BJ (cell line): Measurements from ENCODE around the gene TOM1L1. TPM values are rescaled to one million over a fixed set of nuclear protein-coding genes. Genes with fewer than 3 reads are reported as not detected.

ENCODE experiments used
- CTCF ChIA-PET: fragments of 350-600 bp; formaldehyde crosslinking; extraction: SDS; loops from one replicate; lab custom pipeline; 2021; ENCODE audit warnings: antibody characterized with exemption, inconsistent platforms; lab: Yijun Ruan, JAX
- POLR2A ChIA-PET: fragments of 300-600 bp; sonication (Branson Sonifier 250); formaldehyde crosslinking; extraction: SDS; loops from one replicate; lab custom pipeline; 2021; ENCODE audit warnings: antibody characterized with exemption; lab: Charles Lee
- DNase-seq: peaks from one replicate; pipeline ENCODE4 v3.0.0-alpha.2; 2011; ENCODE audit warnings: low read depth
- H3K27me3 ChIP-seq: 2 replicates; pipeline ENCODE4 v1.6.0; 2011; ENCODE audit warnings: low read length; ENCODE audit not compliant: control insufficient read depth, insufficient read depth
- H3K36me3 ChIP-seq: 2 replicates; pipeline ENCODE4 v1.5.1; 2011; ENCODE audit warnings: low read length; ENCODE audit not compliant: control insufficient read depth, insufficient read depth
- H3K4me3 ChIP-seq: 2 replicates; pipeline ENCODE4 v1.5.1; 2011; ENCODE audit warnings: low read depth, mild to moderate bottlenecking, control low read depth, low read length
- polyA plus RNA-seq: library from polyadenylated mRNA; depleted of rRNA; stranded (reverse); fragments of >200 nt; gene quantifications from 2 replicates; pipeline ENCODE4 v1.2.3, GENCODE V29; 2011
- TF ChIP-seq, protein P1 (sequence below): IDR thresholded peaks from 2 replicates; pipeline ENCODE4 v1.5.1; 2011; ENCODE audit warnings: low read depth, mild to moderate bottlenecking, control low read depth, inconsistent platforms, low read length, moderate library complexity; ENCODE audit not compliant: insufficient read depth

The TOM1L1 gene
- polyA plus RNA-seq, 1 experiment = 31.2 TPM

DNA sequence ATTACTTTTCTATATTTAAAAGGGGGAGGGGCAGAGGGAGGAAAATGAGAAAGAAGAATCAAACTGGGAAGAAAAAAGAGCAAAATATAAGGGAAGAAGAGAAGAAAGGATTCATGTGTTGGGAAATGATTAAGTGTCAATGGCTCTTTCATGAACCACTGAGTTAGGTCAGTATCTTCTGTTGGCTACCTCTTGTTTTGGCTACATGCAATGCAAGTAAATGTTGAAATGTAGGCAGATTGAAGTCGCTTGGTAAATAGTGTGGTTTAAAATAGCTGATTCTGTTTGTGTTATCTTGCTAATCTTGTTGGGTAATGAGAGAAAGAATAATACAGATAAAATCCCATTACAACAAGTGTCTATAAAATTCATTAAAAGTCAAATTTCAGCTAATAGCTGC is 40.6 kb downstream of the TOM1L1 start:
- TF ChIP-seq, protein P1, sequence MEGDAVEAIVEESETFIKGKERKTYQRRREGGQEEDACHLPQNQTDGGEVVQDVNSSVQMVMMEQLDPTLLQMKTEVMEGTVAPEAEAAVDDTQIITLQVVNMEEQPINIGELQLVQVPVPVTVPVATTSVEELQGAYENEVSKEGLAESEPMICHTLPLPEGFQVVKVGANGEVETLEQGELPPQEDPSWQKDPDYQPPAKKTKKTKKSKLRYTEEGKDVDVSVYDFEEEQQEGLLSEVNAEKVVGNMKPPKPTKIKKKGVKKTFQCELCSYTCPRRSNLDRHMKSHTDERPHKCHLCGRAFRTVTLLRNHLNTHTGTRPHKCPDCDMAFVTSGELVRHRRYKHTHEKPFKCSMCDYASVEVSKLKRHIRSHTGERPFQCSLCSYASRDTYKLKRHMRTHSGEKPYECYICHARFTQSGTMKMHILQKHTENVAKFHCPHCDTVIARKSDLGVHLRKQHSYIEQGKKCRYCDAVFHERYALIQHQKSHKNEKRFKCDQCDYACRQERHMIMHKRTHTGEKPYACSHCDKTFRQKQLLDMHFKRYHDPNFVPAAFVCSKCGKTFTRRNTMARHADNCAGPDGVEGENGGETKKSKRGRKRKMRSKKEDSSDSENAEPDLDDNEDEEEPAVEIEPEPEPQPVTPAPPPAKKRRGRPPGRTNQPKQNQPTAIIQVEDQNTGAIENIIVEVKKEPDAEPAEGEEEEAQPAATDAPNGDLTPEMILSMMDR = no peak

GRCh38 chr17:54944796-54945195 is 44.1 kb downstream of the TOM1L1 start:
- no peak overlapping the region for H3K4me3 ChIP-seq
- TF ChIP-seq, protein P1 = no peak
- DNase-seq = no peak
- POLR2A ChIA-PET = no interaction called here
- CTCF ChIA-PET = no interaction called here
- H3K36me3 ChIP-seq = peaks cover 2% of the 10 kb centered on the region; the same call in 1 of the 2 replicates
- no peaks in the 10 kb centered on the region for H3K27me3 ChIP-seq

More for the DNA sequence above, 40.6 kb downstream of the TOM1L1 start:
- peaks cover 8% of the 10 kb centered on the region for H3K36me3 ChIP-seq
- DNase-seq = no peak
- CTCF ChIA-PET = no interaction called here
- POLR2A ChIA-PET = no interaction called here
- H3K4me3 ChIP-seq = no peak overlapping the region
- H3K27me3 ChIP-seq = no peaks in the 10 kb centered on the region

GRCh38 chr17:54945231-54945630 is 44.6 kb downstream of the TOM1L1 start:
- CTCF ChIA-PET = no interaction called here
- no peak for DNase-seq
- POLR2A ChIA-PET = no interaction called here
- no peaks in the 10 kb centered on the region for H3K27me3 ChIP-seq
- TF ChIP-seq, protein P1 = no peak
- peaks cover 2% of the 10 kb centered on the region; the same call in 1 of the 2 replicates for H3K36me3 ChIP-seq
- no peak overlapping the region for H3K4me3 ChIP-seq

DNA sequence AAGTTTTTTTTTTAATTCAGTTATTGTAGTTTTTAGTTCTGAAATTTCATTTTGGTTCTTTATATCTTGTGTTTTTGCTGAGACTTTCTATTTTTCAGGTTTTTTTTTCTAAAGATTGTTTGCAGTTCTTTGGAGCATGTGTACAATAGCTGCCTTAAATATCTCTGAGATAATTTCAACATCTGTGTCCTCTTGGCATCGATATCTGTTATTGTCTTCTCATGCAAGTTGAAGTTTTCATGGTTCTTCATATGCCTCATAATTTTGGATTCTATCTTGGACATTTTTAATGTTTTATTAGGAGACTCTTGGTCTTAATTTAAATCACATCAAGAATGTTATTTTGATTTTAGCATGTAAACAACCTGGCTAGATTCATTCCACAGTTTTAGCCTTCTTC is 45.0 kb downstream of the TOM1L1 start:
- POLR2A ChIA-PET = no interaction called here
- CTCF ChIA-PET = no interaction called here
- no peak for DNase-seq

DNA sequence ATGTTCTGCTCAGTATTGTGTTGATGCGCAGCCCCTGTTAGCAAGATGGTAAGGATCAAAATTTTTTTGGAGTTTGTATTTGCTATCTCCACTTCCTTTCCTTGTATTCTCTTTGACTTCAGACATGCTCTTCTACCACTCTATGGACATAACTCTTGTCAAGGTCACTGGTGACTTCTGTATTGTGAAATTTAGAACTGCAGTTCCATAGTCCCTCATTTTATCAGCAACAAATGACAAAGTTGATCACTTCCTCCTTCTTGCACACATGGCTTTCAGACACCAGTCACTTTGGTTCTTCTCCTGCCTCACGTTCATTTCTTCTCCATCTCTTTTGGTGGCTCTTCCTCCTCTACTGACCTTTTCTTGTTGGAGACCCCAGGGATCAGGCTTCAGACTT is 46.7 kb downstream of the TOM1L1 start:
- TF ChIP-seq, protein P1 = no peak
- POLR2A ChIA-PET = no interaction called here
- Histone ChIP-seq H3K4me3 (no peak overlapping the region), H3K27me3 (no peaks in the 10 kb centered on the region), H3K36me3 (peaks cover 2% of the 10 kb centered on the region; the same call in 1 of the 2 replicates)
- CTCF ChIA-PET = no interaction called here
- DNase-seq = no peak

More for the DNA sequence above, 45.0 kb downstream of the TOM1L1 start:
- Histone ChIP-seq H3K36me3 (peaks cover 2% of the 10 kb centered on the region; the same call in 1 of the 2 replicates), H3K27me3 (no peaks in the 10 kb centered on the region), H3K4me3 (no peak overlapping the region)
- TF ChIP-seq, protein P1 = no peak
